GM18870 (cell line): ENCODE results near the gene ADAMTS7.
"Not testable (repeated sequence)": the region's sequence is repeated elsewhere in the genome, so short reads cannot be mapped to it uniquely, and the experiment has no call there.

ENCODE experiments used
- ATAC-seq: cut with Tn5 transposase; IDR thresholded peaks from one replicate; pipeline ENCODE4 v1.9.1; 2021; ENCODE audit warnings: moderate library complexity; ENCODE audit not compliant: unreplicated experiment

The ADAMTS7 gene

DNA sequence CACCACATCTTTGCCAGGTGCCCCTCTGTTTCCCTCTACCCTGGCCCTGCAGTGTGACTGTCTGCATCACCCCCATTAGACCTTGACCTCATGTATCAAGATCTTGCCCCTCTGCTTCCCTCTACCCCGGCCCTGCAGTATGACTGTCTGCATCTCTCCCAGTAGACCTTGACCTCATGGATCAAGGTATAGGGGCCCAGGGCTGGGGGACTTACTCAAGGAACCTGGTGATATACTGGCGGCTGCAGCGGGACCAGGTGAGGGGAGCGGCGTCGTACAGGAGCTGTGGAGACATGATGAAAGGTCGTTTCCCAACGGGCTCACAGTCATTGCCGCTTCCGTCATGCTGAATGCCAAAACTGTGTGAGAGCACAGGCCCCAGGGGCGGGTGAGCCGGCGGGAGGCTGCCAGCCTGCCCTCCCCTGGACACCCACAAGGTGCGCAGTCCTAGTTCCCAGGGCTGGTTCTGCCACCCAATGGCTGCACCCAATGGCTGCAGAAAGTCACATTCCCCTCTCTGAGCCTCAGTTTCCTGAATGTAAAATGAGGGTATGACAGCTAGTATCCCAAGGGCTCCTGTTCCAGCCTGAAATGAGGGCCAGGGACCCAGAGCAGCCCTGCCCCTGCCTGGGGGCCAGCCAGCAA lies 23.1 kb downstream of the ADAMTS7 start:
- ATAC-seq: no peak

DNA sequence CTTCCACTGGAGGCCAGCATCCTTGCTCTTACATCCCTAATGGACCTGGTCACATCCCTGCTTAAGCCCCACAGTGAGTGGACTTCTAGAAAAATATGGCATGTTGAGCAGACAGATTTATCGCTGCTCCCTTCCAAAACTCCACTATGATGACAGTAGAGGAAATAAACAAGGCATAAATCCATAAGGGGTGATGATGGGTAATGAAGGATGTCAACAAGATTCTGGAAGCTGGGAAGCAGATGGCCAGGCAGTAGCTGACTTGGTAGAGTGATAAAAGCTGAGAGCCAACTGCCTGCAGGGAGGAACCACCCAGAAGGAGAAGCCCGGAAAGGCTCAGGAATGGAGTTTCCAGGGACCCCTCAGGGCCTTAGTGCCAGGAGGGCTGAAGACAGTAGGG lies 28.9 kb downstream of the ADAMTS7 start:
- ATAC-seq: not testable (repeated sequence)

DNA sequence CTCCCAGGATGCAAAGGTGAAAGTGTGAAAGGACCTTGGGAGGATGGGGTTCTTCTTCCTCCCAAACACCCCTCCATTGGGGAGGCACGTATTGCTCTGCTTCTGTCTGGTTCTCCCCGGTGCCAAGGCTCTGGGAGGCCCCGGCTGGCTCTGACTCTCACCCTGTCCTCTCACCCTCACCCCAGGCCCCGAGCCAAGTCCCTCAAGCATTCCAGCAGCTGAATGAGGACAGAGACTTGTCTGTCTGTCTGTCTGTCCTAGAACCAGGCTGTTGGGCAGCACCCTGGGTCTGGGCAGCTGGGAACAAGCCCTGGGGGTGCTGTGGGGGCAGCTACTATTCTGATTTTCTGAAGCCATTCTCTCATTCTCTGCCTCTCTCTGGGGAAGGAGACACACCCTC lies 29.9 kb downstream of the ADAMTS7 start:
- ATAC-seq: not testable (repeated sequence)

DNA sequence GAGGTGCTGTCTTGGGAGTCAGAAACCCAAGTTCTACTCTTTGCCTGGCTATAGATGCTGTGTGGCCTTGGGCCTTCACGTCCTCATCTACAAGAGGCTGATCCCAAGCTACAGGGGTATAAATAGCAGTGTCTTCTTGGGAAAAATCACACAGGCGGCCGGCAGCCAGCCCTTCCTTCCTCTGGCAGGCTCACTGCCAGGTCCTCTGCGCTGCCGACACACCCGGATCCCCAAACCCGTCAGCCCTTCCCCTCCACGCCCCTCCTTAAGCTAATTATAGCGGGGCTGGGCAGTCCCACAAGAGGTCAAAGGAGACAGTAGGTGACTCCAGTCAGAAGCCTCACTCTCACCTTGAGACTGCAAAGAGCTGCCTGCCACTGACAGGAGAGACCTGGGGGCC lies 31.3 kb downstream of the ADAMTS7 start:
- not testable (repeated sequence) for ATAC-seq

DNA sequence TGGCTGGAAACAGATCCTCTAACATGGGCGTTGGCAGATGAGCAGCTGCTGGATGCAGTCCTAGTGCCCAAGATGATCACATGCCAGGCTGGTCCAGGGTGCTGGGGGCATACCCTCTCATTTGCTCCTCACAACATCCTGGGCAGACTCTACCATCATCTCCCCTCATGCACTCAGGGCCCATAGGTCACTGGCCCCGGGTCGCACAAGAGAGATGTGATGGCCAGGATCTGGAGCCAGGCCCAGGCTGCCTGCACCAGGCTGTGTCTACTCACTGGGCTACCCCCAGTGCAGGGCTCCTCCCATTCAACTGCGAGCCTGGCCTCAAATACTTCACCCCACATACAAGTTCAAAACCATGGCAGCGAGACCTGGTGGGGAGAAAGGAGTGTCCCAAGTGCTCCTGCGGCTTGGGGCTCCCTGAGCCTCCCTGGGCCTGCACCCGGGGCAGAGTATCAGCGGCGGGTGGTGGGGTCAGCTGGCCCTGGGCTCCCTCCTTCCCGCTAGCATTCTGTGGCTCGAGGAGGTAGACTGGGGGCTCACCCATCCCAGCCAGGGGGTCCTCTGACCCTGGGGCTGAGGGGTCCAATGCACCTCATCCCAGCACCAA lies 32.0 kb downstream of the ADAMTS7 start:
- ATAC-seq: not testable (repeated sequence)

DNA sequence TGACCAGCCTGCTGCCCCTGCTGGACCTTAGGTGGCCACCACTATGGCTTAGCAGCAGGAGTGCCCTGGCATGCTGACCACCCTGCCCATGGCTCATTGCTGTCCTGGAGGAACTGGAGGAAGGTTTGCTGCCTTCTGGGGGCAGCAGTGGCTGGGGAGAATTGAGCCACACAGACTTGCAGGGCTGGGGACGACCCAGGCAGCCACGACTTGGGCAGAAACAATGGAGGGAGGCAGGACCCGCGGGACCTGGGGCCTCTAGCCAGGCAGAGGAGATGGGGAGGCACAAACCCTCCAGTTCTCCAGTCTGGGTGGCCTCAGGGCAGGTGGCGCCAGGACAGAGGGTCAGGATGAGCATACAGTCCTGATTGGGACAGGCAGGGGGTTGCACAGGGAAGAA lies 32.8 kb downstream of the ADAMTS7 start:
- no peak for ATAC-seq

DNA sequence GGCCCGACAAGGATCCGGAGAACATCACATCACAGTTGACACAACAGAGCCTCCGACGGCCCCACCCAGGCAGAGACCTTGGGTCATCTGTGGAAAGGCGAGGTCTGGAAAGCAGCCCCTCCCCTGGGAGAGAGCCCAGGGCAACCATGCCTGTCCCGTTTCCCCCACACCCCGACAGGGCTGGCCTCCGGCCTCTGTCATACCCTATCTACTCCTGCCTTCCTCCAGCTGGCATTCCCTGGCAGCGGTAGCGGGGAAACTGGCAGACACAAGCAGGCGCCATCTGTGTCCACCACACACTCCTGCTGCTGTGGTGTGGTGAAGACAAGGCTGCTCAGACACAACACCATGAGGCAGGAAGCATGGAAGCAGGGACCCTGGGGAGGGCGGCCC lies 33.3 kb downstream of the ADAMTS7 start:
- ATAC-seq: not testable (repeated sequence)

DNA sequence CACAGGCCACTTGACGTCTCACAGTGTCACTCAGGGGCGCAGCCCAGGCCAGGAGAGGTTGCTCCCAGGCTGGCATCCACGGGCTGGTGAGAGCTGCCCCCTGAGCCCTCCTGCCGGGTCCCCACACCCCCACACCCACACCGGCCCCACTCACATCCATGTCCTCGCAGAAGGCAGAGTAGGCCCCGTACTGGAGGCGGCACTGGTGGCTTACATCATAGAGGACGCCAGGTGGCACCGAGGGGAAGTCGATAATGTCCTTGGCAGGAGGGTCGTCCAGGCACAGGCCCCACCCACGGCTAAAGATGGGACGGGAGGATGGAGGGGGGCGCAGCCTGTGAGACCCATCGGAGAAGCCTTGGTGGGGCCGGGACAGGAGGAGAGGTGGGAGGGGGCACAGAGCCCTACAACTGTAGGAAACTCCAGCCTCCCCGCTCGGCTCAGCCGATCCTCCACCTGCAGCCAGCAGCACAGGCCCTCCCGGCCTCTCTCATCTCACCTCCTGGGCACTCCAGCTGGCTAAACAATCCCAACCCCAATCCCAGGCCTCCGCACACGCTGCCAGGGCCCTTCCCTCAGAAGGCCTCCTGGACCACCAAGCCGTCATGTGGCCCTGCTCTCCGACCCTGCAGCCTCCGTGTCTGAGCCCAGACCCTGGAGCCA lies 33.8 kb downstream of the ADAMTS7 start:
- ATAC-seq: not testable (repeated sequence)

DNA sequence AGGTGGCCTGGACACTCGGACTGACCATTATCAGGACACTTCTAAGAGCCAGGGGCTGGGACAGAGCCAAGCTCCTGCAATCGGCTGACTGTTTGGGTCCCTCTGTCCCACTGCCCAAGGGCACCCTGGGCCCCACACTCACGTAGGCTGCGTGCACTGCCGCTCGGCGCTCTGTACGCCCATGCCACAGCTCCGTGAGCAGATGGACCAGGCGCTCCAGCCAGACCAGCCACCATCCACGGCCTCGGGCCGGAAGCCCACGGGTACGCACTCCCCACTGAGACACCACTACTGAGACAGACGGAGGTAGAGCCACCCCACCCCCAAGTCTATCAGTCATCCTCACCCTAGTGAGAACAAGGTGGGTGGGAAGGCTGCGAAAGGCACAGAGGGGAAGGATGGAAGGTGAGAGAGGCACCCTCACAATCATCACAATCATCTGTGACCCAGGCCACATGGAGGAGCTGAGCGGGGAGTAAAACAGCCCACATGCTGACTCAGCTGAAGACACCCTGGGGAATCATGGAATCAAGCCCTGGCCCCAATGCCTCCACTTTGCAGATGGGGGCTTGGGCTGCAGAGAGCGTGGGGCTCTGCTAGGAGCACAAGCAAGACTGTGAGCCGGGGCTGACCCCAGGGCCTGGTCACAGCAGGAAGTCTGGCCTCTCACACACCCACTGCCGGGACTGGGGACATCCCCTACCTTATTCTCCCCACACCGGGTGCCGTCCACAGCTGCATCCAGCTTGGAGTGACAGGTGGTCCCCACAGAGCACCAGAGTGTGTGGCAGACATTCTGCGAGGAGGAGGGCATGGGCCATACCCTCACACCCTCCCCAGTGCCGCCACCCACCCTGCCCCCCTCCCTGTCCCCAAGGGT lies 35.0 kb downstream of the ADAMTS7 start:
- ATAC-seq: not testable (repeated sequence)

DNA sequence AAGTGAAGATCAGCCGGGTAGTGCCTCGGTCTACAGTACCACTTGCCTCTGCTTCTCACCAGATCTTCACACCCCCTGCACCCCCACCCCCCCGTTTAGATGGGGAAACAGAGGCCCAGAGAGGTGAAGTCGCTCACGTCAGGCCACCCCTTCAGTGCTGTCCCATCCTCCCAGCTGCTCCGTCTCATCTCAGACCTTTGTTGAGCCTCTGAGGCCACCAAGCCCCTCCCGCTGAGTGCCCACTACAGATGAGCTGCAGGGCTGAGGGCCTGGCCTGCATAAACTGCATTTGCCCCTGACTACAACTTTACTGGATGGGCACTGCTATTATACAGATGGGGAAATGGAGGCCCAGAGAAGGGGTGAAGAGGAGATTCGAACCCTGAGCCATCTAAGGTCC lies 35.8 kb downstream of the ADAMTS7 start:
- ATAC-seq: no peak

DNA sequence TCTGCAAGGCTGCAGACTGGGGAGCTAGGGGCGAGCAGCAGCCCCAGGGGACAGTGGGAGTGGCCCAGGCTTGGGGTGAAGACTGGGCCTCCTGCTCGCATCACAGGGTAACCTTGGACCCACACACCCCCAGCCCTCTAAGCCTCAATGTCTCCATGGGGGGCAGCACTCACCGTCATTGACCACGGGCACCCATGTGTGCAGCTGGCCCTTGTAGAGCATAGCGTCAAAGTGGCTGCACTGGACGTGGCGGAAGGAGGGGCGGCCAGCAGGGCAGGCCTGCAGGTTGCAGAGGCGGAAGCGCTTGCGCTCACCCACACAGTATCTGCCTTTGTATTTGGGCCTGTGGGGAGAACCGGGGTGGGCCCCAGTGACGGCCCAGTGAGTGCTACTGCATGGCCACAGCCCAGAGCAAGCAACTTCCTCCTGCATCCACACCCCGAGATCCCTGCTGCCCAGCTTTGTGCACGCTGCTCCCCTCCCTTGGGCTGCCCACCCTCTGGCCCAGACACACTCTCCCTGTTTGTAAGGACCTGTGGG lies 36.7 kb downstream of the ADAMTS7 start:
- not testable (repeated sequence) for ATAC-seq

DNA sequence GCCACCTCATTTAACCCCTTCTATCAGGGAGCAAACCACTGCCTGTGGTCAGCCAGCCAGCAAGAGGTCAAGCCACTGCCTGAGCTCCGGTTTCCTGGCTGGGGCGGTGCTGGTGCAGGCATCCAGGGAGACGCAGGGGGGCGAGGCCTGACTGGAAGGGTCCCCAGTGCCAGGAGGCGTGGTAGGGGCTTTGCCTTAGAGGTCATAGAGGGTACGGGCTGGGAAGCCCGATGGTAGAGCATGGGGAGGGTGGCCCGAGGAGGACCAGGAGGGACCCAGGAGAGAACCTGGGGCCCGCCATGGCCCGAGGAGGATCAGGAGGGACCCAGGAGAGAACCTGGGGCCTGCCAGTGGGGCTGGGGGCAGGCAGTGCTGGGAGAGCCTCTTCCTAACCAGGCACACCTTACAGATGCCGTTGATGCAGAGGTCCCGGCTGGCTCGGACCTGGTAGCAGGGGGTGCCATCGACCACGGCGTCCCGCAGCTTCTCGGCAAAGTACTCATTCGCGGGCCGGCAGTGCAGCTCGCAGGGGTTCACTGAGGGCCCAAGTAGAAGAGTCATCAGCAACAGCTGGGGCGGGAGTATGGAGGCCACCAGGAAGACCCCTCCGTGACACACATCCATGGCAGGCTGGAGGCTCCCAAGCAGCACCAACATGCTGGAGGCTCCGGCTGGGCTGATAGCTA lies 37.4 kb downstream of the ADAMTS7 start:
- ATAC-seq: not testable (repeated sequence)

DNA sequence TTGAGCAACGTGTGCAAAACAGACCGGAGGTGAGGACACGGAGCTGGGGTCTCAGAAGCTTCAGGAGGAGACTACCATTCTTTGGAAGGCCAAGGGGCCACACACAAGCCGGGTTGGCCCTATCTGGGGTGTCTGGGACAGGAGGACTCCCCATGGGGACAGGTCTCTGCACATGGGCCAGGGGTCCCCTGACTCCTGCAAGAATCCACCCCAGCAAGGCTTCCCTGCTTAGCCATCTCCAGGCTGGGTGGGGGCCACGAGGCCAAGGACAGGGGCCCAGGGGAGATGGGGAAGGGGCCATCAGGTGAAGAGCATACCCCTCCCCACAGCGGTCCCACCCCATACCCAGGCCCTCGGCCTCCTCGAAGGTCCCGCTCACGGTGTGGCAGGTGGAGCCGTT lies 38.5 kb downstream of the ADAMTS7 start:
- no peak for ATAC-seq

DNA sequence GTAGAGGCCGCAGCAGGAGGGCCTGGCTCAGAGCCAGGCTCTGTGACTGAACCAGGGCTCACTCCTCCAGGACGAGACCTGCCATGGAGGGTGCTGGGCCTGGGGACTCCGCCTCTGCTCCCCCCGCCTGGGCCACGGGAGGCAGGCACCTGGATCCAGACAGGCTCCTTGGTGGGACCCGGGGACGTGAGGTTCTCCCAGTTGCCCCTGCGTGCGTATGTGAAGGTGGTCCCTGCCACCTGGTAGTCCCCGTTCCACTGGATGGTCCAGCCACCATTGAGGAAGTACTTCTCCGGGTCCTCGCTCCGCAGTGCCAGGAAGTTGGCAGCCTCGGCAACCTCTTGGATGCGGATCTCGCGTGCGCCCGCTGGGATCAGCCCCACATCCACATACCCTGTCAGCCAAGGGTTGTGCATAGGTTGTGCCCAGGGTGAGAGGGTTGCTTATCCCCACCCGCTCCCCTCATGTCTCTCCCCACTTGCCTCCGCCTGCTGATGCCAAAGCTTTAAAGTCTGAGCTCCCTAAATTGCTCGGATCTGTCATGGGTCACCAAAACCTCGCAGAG lies 39.7 kb downstream of the ADAMTS7 start:
- ATAC-seq: not testable (repeated sequence)

DNA sequence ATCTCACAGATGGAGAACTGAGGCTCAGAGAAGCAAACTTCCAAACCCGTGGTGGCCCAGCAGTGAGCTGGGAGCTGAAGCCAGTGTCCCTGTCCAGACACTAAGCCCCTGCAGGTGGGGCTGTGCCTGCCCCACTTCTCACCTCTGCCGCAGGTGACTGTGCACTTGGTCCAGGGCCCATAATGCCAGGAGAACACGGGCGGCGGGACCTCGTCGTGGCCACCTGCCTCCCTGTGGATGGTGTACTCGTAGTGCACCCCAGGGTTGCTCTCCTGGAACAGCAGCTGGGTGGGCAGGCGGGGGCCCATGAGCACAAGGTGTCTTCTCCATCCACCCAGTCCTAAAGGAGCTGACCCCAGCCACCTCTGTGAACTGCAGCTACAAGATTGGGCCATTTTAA lies 40.2 kb downstream of the ADAMTS7 start:
- ATAC-seq: not testable (repeated sequence)

DNA sequence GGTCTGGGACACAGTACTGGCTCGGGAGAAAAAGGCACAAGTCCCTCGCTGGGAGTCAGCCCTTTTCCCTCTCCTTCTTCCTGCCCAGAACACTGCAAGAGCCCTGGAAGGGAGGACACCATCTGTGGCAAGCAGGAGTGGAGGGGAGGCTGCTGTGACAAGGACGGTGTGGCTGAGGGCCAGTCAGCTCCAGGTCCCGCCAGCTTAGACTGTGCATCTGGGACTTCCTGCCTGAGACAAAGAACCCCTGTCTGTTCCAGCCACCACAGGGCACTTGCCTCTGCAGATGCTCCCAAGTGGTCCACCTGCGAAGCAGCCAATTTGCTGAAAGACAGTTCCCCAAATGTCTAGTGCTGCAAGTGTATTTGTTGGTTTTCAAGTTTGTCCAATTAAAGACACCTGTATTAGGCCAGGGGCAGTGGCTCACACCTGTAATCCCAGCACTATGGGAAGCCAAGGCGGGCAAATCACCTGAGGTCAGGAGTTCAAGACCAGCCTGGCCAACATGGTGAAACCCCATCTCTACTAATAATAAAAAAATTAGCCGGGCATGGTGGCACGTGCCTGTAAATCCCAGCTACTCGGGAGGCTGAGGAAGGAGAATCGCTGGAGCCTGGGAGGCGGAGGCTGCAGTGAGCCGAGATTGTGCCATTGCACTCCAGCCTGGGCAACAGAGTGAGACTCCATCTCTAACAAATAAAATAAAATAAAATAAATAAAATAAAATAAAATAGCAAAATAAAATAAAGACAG lies 41.6 kb downstream of the ADAMTS7 start:
- ATAC-seq: not testable (repeated sequence)

DNA sequence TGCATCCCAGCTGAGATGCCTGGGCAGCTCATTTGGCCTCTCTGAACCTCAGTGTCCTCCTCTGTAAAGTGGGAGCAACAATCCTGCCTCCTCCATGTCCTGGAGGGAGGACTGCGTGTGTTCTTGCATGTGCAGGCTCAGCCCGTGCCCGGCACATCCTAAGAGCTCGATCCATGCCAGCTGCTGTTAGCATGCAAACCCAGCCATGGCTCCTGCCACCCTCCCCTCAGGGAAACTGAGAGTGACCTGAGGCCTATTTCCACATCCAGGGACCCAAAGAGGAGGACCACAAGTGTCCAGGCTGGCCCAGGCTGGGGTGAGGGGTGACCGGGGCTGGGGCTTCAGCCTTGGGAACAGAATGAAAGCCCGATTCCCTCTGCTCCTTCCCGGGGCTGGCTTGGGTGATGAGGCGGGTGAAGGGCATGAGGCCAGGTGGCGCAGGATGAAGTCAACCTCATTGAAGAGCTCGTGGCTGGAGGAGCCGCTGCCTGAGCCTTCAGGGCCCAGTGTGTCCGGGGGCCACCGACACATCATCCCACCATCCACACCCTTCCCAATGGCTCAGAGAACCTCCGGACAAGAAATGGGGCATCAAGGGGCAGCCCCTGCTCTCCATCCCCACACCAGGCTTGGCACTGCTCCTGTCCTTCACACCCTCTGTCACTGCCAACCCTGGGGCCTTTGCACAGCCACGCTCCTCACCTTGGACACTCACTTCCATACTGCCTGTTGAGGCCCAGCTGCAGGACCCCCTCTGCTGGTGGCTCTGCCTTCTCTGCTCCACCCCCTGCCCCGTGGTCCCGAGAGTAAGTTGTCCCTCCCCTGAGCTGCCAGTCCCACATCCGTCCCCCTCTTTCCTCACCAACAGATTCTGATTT lies 42.5 kb downstream of the ADAMTS7 start:
- no peak for ATAC-seq

DNA sequence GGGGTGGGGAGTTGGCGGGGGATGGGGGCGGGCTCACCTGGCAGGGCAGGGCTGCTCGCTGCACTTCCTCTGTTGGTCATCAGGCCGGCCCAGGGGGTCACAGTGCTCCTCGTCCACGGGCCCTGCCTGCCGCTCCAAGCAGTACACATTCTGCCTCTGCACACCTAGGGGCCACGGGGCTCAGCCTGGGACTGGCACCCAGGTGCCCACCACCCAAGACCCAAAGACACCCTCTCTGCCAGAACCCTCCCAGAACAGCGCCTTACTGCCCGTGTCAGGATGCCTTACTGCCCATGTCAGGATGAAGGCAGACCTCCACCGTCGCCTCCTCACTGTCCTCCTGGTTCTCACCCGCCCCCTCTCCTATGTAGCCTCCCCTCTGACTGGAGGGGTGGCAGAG lies 43.2 kb downstream of the ADAMTS7 start:
- ATAC-seq: no peak
